ENCODE data around the gene PEA15. TPM values are rescaled to one million over a fixed set of nuclear protein-coding genes. Genes with fewer than 3 reads are reported as not detected.

Gene PEA15
- total RNA-seq, 1 experiment from 2014 or later: 56.3 TPM

DNA sequence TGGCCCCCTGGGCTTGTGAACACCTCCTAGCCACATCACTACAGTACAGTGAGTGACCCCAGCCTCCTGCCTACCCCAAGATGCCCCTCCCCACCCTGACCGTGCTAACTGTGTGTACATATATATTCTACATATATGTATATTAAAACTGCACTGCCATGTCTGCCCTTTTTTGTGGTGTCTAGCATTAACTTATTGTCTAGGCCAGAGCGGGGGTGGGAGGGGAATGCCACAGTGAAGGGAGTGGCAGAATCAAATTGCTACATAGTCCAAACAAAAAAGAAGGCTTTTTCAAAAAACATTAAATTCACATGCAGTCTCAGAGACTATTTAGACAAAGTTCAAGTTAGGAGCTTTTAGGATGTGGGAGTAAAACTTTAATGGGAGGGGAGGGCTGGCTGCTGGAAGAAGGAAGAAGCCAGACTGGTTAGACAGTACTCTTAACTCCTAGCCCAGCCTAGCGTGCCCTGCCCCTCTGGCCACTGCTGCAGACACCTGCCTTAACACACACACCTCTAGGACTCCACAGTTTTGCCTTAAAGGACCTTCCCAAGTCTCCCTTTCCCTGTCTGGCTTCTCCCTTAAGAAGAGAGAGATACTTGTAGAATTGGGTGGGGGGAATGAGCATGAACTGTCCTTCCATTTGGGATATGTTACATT, 9.4 kb downstream of the PEA15 start:
- ATAC-seq (no peak), DNase-seq (ENCODE audit: low spot score) (no peak)
- peaks cover 23% of the 10 kb centered on the region for H3K4me1 Mint-ChIP-seq
- no peaks in the 10 kb centered on the region for H3K27me3 Mint-ChIP-seq (ENCODE audit: low read depth)
- peak overlapping the region; percentile 58; the same call in 1 of the 2 replicates for H3K27ac Mint-ChIP-seq
- TF ChIP-seq, protein P1, sequence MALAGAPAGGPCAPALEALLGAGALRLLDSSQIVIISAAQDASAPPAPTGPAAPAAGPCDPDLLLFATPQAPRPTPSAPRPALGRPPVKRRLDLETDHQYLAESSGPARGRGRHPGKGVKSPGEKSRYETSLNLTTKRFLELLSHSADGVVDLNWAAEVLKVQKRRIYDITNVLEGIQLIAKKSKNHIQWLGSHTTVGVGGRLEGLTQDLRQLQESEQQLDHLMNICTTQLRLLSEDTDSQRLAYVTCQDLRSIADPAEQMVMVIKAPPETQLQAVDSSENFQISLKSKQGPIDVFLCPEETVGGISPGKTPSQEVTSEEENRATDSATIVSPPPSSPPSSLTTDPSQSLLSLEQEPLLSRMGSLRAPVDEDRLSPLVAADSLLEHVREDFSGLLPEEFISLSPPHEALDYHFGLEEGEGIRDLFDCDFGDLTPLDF (CRISPR knock-in tag; IDR thresholded peaks at IDR 0.05): no peak
- TF ChIP-seq MYBL2 (CRISPR knock-in tag; IDR thresholded peaks at IDR 0.05) (no peak), TP53 (CRISPR knock-in tag; IDR thresholded peaks at IDR 0.05) (no peak), JAZF1 (CRISPR knock-in tag; IDR thresholded peaks at IDR 0.05) (no peak)
- peaks cover 68% of the 10 kb centered on the region for H3K36me3 Mint-ChIP-seq
- H3K9me3 Mint-ChIP-seq: no peaks in the 10 kb centered on the region
- CTCF ChIA-PET: interaction anchor here (1.2 to 1.7 kb wide), 3 partner anchors 21 to 52 kb away, joined by 3 to 14 read pairs (median 6); no protein-coding TSS in a partner anchor
- H3K4me3 Mint-ChIP-seq: no peak overlapping the region
- POLR2A ChIA-PET: no interaction called here

DNA sequence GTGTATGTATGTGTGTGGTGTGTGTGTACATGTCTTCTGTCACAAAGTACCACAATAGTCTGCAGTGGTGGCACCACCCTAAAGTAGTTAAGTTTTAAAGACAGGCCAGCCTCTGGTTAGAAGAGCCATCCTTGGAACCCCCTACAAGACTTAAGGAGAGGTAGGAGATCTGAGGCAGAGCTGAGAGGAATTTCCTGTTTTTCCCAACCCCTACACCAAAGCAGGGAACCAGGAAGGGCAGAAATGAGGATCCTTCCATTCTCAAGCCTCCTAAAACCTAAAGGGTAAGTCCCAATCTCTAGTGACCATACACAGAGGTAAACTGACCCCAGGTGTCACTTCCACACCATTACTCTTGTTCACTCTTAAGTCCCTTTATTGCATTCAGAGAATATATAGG, 11.1 kb downstream of the PEA15 start:
- H3K4me3 Mint-ChIP-seq: no peak overlapping the region
- DNase-seq (ENCODE audit: low spot score) (no peak), ATAC-seq (no peak)
- H3K27ac Mint-ChIP-seq: no peak overlapping the region; the same call in 1 of the 2 replicates
- peaks cover 18% of the 10 kb centered on the region for H3K4me1 Mint-ChIP-seq
- POLR2A ChIA-PET: no interaction called here
- no peaks in the 10 kb centered on the region for H3K9me3 Mint-ChIP-seq
- H3K36me3 Mint-ChIP-seq: peaks cover 73% of the 10 kb centered on the region
- CTCF ChIA-PET: interaction anchor here (0.5 to 1.7 kb wide), 3 partner anchors 23 to 54 kb away, joined by 3 to 14 read pairs (median 6); no protein-coding TSS in a partner anchor
- no peaks in the 10 kb centered on the region for H3K27me3 Mint-ChIP-seq (ENCODE audit: low read depth)
- TF ChIP-seq, protein P2, sequence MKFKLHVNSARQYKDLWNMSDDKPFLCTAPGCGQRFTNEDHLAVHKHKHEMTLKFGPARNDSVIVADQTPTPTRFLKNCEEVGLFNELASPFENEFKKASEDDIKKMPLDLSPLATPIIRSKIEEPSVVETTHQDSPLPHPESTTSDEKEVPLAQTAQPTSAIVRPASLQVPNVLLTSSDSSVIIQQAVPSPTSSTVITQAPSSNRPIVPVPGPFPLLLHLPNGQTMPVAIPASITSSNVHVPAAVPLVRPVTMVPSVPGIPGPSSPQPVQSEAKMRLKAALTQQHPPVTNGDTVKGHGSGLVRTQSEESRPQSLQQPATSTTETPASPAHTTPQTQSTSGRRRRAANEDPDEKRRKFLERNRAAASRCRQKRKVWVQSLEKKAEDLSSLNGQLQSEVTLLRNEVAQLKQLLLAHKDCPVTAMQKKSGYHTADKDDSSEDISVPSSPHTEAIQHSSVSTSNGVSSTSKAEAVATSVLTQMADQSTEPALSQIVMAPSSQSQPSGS (CRISPR knock-in tag; IDR thresholded peaks at IDR 0.05; ENCODE audit: borderline replicate concordance, low read depth): no peak
- TF ChIP-seq HMGA2 (CRISPR knock-in tag; IDR thresholded peaks at IDR 0.05) (no peak), ZNF416 (CRISPR knock-in tag; IDR thresholded peaks at IDR 0.05) (no peak), SMAD4 (CRISPR knock-in tag; IDR thresholded peaks at IDR 0.05) (no peak), OVOL2 (CRISPR knock-in tag; IDR thresholded peaks at IDR 0.05; ENCODE audit: borderline replicate concordance) (no peak), ZNF317 (CRISPR knock-in tag; IDR thresholded peaks at IDR 0.05; ENCODE audit: borderline replicate concordance, low read depth) (no peak), SMAD3 (CRISPR knock-in tag; IDR thresholded peaks at IDR 0.05; ENCODE audit: borderline replicate concordance) (no peak), ZNF121 (CRISPR knock-in tag; IDR thresholded peaks at IDR 0.05) (no peak), ESRRA (CRISPR knock-in tag; IDR thresholded peaks at IDR 0.05; ENCODE audit: borderline replicate concordance) (no peak), TEAD1 (CRISPR knock-in tag; IDR thresholded peaks at IDR 0.05) (no peak)
- TF ChIP-seq, protein P3, sequence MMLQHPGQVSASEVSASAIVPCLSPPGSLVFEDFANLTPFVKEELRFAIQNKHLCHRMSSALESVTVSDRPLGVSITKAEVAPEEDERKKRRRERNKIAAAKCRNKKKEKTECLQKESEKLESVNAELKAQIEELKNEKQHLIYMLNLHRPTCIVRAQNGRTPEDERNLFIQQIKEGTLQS (CRISPR knock-in tag; conservative IDR thresholded peaks at IDR 0.05): no peak
- TF ChIP-seq, protein P4, sequence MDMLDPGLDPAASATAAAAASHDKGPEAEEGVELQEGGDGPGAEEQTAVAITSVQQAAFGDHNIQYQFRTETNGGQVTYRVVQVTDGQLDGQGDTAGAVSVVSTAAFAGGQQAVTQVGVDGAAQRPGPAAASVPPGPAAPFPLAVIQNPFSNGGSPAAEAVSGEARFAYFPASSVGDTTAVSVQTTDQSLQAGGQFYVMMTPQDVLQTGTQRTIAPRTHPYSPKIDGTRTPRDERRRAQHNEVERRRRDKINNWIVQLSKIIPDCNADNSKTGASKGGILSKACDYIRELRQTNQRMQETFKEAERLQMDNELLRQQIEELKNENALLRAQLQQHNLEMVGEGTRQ (CRISPR knock-in tag; IDR thresholded peaks at IDR 0.05): no peak
- TF ChIP-seq, protein P5, sequence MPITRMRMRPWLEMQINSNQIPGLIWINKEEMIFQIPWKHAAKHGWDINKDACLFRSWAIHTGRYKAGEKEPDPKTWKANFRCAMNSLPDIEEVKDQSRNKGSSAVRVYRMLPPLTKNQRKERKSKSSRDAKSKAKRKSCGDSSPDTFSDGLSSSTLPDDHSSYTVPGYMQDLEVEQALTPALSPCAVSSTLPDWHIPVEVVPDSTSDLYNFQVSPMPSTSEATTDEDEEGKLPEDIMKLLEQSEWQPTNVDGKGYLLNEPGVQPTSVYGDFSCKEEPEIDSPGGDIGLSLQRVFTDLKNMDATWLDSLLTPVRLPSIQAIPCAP (CRISPR knock-in tag; IDR thresholded peaks at IDR 0.05): no peak

DNA sequence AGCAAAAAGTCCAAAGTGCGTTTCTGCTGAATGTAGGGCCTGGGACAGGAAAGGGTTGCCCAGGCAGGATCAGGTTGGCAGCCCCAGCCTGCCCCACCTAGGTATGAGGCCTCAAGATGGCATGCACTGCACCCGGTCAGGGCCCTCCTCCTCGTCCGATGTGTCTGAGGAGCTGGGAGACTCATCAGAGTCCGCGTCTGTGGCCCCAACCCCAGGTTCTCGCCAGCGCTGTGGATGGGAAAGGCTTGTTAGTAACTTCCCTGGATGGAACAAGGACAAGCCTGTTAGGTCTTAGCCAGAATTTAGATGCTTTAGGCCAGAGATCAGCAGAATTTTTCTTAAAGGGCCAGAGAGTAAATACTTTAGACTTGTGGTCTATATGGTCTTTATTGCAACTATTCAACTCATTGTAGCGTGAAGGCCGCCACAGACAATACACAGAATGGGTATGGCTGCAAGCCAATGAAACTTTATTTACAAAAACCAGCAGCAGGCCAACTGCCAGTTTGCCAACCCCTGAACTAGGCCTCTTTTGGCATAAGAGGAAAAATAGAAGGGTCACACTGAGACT, 12.4 kb downstream of the PEA15 start:
- Mint-ChIP-seq H3K36me3 (peaks cover 71% of the 10 kb centered on the region), H3K4me3 (no peak overlapping the region), H3K27me3 (ENCODE audit: low read depth) (no peaks in the 10 kb centered on the region), H3K27ac (peak overlapping the region; percentile 78), H3K9me3 (no peaks in the 10 kb centered on the region), H3K4me1 (peaks cover 15% of the 10 kb centered on the region)
- POLR2A ChIA-PET: no interaction called here
- no peak for DNase-seq (ENCODE audit: low spot score)
- ATAC-seq: no peak
- CTCF ChIA-PET: interaction anchor here (1.0 to 4.6 kb wide), 4 partner anchors 25 to 114 kb away, joined by 3 to 124 read pairs (median 48); no protein-coding TSS in a partner anchor
- TF ChIP-seq NR3C1 (CRISPR knock-in tag; conservative IDR thresholded peaks at IDR 0.05; ENCODE audit: low read depth): no peak
- TF ChIP-seq, protein P6, sequence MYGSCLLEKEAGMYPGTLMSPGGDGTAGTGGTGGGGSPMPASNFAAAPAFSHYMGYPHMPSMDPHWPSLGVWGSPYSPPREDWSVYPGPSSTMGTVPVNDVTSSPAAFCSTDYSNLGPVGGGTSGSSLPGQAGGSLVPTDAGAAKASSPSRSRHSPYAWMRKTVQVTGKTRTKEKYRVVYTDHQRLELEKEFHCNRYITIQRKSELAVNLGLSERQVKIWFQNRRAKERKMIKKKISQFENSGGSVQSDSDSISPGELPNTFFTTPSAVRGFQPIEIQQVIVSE (CRISPR knock-in tag; IDR thresholded peaks at IDR 0.05; ENCODE audit: borderline replicate concordance): no peak
- TF ChIP-seq, protein P7, sequence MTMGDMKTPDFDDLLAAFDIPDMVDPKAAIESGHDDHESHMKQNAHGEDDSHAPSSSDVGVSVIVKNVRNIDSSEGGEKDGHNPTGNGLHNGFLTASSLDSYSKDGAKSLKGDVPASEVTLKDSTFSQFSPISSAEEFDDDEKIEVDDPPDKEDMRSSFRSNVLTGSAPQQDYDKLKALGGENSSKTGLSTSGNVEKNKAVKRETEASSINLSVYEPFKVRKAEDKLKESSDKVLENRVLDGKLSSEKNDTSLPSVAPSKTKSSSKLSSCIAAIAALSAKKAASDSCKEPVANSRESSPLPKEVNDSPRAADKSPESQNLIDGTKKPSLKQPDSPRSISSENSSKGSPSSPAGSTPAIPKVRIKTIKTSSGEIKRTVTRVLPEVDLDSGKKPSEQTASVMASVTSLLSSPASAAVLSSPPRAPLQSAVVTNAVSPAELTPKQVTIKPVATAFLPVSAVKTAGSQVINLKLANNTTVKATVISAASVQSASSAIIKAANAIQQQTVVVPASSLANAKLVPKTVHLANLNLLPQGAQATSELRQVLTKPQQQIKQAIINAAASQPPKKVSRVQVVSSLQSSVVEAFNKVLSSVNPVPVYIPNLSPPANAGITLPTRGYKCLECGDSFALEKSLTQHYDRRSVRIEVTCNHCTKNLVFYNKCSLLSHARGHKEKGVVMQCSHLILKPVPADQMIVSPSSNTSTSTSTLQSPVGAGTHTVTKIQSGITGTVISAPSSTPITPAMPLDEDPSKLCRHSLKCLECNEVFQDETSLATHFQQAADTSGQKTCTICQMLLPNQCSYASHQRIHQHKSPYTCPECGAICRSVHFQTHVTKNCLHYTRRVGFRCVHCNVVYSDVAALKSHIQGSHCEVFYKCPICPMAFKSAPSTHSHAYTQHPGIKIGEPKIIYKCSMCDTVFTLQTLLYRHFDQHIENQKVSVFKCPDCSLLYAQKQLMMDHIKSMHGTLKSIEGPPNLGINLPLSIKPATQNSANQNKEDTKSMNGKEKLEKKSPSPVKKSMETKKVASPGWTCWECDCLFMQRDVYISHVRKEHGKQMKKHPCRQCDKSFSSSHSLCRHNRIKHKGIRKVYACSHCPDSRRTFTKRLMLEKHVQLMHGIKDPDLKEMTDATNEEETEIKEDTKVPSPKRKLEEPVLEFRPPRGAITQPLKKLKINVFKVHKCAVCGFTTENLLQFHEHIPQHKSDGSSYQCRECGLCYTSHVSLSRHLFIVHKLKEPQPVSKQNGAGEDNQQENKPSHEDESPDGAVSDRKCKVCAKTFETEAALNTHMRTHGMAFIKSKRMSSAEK (CRISPR knock-in tag; IDR thresholded peaks at IDR 0.05; ENCODE audit: borderline replicate concordance): no peak
